Body of pancreas (tissue), 4 donors: ENCODE results near the gene RSF1.
"Not testable (repeated sequence)": the region's sequence is repeated elsewhere in the genome, so short reads cannot be mapped to it uniquely, and the experiment has no call there.

Experiments used
- CTCF ChIP-seq, 7 experiments: fragments of 450-650 bp in 4 of 7; fragments of 200-600 bp in 3 of 7; sonication (generic) in 3 of 7; IDR thresholded peaks; one replicate each; pipeline ENCODE4 v1.5.1; 2016 to 2019; ENCODE audit warnings: antibody characterized with exemption in 7 of 7
- POLR2A ChIP-seq, 3 donors: fragments of 450-650 bp; IDR thresholded peaks; one replicate each; pipeline ENCODE4 v1.6.1; 2016; ENCODE audit warnings: antibody characterized with exemption in 3 of 3, mild to moderate bottlenecking in 2 of 3

- TF ChIP-seq CTCF, POLR2A (IDR thresholded peaks at IDR 0.05): not testable (repeated sequence)
These were observed 37.5 kb upstream of the RSF1 start for GRCh38 chr11:77857906-77858457.
